Mucosa of gallbladder (tissue), 1 donor: ENCODE measurements around the gene ASCL3. TPM values are rescaled to one million over a fixed set of nuclear protein-coding genes. Genes with fewer than 3 reads are reported as not detected.
A peak's percentile ranks its signal among the peaks of the same experiment; 100 is the strongest.
"Not testable (repeated sequence)": the region's sequence is repeated elsewhere in the genome, so short reads cannot be mapped to it uniquely, and the experiment has no call there.

Experiments
- DNase-seq: peaks from one replicate; pipeline ENCODE4 v3.0.0-alpha.2; 2020; ENCODE audit warnings: low spot score
- total RNA-seq: library from RNA; stranded (reverse); gene quantifications from one replicate; pipeline ENCODE4 v1.2.1, GENCODE V29; 2021
- donor health status: DM: no; HTN: no; CAD: no.

Gene ASCL3, protein sequence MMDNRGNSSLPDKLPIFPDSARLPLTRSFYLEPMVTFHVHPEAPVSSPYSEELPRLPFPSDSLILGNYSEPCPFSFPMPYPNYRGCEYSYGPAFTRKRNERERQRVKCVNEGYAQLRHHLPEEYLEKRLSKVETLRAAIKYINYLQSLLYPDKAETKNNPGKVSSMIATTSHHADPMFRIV
- total RNA-seq = not detected

- no peak for DNase-seq
These were observed at the start of gene ASCL3 for GRCh38 chr11:8942518-8943066. Gene ASCL3 (minus strand): TSS chr11:8943016. CDS start chr11:8938161, 4,855 bp downstream.

DNA sequence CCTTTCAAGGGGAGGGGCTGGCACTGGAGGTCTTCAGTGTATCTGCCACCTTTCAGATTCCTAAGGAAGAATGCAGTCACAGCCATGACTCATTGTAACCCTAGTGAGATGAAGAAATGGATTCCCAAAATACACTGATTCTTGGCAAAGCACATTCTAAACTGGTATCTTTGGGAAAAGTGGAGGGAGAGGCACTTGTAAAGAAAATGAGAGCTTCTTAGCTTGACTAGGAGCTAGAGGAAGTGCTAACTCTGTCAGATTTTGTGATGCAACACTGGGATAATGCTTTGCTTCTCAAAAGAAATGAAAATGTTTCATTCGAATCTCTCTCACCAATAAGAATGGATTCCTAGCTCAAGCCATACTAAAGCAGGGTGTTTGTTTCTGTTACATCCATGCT, 46.6 kb upstream of the ASCL3 start:
- no peak for DNase-seq

- no peak for DNase-seq
These were observed 45.8 kb upstream of the ASCL3 start for GRCh38 chr11:8988329-8989234.

DNA sequence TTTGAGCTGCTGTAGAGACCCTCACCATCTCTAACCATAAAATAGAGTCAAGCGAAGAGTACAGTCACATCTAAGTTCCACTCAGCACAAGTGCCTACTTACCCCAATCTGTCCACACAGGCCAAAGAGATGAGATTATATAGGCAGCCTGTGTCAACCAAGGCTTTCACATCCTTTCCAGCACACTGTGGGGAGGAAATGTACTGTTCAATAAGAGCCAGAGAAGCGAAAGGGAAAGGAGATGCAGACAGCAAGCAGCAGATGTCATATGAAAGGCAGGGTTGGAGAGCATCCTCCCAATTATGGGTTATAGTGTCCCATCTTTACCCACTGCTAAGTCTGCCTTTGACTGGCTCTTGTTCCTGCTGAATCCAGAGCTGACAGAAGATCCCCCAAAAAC, 44.6 kb upstream of the ASCL3 start:
- DNase-seq = no peak

DNA sequence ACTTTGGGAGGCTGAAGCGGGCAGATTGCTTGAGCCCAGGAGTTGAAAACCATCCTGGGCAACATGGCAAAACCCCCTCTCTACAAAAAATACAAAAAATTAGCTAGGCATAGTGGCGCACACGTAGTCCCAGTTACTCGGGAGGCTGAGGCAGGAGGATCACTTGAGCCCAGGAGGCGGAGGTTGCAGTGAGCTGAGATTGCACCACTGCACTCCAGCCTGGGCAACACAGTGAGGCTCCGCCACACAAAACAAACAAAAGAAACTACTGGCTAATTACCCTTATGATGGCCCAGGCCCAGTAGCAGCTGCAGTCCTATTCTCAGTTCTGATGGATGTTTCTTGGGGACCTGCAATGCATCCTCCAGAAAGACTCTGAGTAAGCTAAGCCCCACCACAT, 44.0 kb upstream of the ASCL3 start:
- not testable (repeated sequence) for DNase-seq

- DNase-seq = no peak
These were observed 42.6 kb upstream of the ASCL3 start for GRCh38 chr11:8985462-8985861.

DNA sequence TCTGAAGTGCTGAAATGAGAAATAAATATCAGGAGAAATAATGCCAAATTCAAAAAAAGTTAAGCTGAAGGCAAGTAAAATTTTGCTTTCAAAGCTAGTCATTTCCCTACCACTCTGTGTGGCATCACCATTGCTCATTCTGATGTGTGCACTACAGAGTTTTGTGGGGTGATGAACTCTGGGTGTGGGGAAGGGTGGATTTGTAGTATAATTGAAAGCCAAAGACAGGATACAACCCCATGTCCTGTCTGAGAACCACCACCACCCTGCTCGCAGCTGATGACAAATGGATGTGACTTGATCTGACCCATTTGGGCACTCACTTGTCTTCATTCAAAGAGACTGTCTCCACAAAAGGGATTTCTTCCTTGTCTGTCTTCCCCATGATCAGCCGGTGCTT, 40.7 kb upstream of the ASCL3 start:
- DNase-seq = no peak

DNA sequence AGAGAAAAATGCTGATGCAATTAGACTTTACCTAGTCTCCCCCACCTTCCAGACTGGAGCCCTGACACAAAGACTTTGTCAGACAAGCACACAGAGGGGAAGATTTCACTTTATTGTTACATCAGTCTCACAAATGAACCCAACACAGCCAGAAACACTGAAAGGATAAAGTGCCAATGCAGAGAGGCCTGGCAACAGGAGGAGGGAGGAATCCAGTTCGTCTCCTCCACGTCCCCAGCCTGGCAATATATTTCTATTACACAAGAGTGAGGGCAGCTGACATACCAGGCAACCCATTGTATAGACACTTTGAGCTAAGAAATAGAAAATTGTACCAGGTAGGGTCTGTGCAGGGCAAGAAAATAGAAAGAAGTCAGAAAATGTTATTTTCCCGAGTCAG, 37.7 kb upstream of the ASCL3 start:
- no peak for DNase-seq

- not testable (repeated sequence) for DNase-seq
These were observed 36.5 kb upstream of the ASCL3 start for GRCh38 chr11:8979365-8979764.

DNA sequence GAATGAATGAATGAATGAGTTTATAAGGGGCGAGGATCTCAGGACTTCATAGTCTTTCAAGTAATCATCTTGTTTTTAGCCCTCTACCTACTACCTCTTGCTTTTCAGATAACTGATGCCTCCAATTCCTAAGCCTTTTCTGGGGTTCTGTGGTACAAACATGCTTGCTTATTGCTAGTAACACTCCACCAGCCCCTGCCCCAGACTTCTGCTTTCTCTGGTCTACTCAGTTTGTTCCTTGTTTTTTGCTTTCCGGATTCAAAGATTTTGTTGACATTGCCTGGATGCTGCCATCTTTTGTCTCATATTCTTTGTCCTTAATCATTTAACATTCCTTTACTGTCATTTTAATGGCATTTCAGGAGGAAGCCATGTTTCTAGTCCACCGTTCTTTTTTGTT, 30.3 kb upstream of the ASCL3 start:
- no peak for DNase-seq

GRCh38 chr11:8971924-8972316, 29.1 kb upstream of the ASCL3 start:
- no peak for DNase-seq

GRCh38 chr11:8971196-8971923, 28.5 kb upstream of the ASCL3 start:
- no peak for DNase-seq

GRCh38 chr11:8967184-8967583, 24.4 kb upstream of the ASCL3 start:
- no peak for DNase-seq

DNA sequence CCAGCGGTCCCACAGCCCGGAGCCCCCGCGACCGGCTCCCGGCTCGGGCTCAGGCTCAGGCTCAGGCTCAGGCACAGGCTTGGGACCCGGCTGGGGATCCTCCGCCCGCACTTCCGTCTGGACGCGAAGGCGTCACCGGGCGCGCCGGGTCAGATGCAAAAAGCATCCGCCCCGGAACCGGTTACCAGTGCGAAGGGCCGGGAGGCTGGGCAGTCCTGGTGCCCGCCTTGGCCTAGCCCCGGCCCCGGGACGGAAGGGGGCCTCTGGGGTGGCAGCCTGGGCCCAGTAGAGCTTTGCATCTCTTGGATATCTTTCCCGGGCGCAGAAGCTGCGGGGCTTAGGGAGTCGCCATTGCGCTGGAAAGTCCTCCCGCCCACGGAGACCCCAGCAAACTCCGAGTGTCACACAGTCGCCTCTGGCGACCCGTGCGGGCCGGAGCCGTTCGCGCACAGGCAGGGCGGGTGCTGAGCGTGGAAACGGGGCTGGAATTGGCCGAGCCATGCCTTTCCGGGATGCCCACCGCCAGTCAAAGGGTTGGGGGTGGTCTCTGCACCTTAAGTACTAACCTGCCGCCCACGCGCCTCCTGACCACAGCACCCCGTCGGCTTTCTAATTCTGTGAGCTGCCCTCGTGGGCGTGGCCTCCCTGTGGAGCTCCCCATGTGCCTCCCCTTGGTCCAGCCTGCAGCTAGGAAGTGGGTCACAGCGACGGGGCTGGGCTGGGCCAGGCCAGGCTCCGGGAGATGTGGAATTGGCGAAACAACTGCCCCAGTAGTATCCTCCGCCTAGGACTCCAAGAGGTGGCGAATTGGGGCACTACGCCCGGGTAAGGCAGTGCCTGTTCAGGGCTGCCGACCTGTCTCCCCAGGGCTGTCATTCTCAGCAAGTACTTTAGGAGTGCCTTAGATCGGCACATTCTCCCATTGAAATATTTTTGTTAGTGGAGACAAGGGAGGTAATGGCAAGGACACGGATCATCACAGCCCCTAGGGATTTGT, 21.8 kb upstream of the ASCL3 start, which contains the start of gene TMEM9B:
TSS of gene TMEM9B (minus strand) at position 119 of the 997 bp plus-strand sequence. CDS start 129 bp downstream, outside the sequence.
- peak; percentile 90 for DNase-seq

- DNase-seq = peak; percentile 78
These were observed 20.9 kb upstream of the ASCL3 start for GRCh38 chr11:8963569-8964323.

- DNase-seq = no peak
These were observed 20.0 kb upstream of the ASCL3 start for GRCh38 chr11:8962841-8963240.

DNA sequence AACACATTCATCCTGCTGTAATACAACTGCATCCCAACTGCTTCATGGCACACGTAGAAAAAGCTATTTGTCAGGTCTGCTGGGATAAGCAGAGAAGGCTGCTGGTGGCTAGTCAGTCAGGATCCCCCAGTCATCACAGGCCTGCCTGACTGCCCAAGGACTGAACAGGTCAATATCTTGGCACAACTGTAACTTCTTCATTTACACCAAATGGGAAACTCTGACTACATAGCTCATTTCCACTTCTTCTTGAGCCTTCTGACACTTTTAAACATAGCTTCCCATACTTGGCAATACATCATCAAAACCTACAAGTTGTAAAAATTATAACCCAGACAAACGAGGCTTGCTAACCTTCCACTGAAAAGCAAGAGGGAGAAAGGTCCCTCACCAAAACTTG, 18.6 kb upstream of the ASCL3 start:
- no peak for DNase-seq

- peak; percentile 51 for DNase-seq
These were observed 16.8 kb upstream of the ASCL3 start for GRCh38 chr11:8959546-8960166.

DNA sequence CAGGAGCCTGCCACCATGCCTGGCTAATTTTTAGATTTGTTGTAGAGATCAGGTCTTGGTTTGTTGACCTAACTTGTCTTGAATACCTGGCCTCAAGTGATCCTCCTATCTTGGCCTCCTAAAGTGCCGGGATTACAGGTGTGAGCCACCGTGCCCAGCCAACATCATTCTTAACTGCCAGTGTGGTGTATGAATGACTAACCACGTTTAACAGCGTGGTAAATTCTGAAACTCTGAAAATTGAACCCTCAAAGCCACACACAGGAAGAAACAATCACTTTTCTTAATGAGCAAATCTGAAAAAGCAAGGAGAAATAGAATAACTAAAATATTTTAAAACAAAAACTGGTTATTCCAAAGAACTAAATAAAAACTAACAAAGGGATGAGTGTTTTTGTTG, 14.0 kb upstream of the ASCL3 start:
- no peak for DNase-seq

DNA sequence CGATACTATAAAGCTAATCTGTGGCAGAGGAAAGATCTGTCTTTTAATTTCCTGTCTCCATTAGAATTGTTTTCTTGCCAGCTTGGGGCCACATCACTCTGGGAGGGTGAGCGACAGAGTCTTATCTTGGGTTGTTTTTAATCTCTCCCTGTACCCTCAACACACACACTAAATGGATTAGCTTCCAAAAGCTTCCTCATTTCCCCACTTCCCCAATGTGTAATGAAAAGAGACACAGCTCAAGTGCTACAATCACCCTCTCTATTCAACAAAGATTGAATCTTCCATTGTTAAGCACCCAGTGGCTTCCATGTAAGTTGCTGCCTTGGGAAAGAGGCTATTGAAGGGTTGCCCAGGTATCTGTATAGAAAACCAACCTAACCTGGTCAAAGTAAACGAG, 6.1 kb upstream of the ASCL3 start:
- DNase-seq = no peak
